ACHN (cell line): Measurements from ENCODE around the gene QKI.
A peak's percentile ranks its signal among the peaks of the same experiment; 100 is the strongest.

Experiments used
- DNase-seq: peaks from one replicate; pipeline ENCODE4 v3.0.0-alpha.2; 2015
- in situ Hi-C: cut with HindIII; loops from 2 replicates; pipeline ENCODE4 v1.10.0; 2017; ENCODE audit warnings: low sequenced_read_pairs, low pct_ligation_motif_present, low pct_unique_long_range_greater_than_20kb

QKI gene

GRCh38 chr6:163545370-163545769 is 130.9 kb downstream of the QKI start:
- in situ Hi-C loops: no loop called here
- DNase-seq: no peak

- in situ Hi-C loops: no loop called here
- no peak for DNase-seq
These were observed 132.8 kb downstream of the QKI start for GRCh38 chr6:163547287-163547686.

GRCh38 chr6:163548624-163549023 is 134.1 kb downstream of the QKI start:
- no peak for DNase-seq
- in situ Hi-C loops: no loop called here

- in situ Hi-C loops: no loop called here
These were observed 139.5 kb downstream of the QKI start for GRCh38 chr6:163554032-163554431.

GRCh38 chr6:163554663-163555062 is 140.1 kb downstream of the QKI start:
- DNase-seq: peak; percentile 68
- in situ Hi-C loops: no loop called here

More at GRCh38 chr6:163554032-163554431, 139.5 kb downstream of the QKI start:
- no peak for DNase-seq

GRCh38 chr6:163559661-163560060 is 145.1 kb downstream of the QKI start:
- DNase-seq: no peak
- in situ Hi-C loops: no loop called here

- in situ Hi-C loops: no loop called here
- no peak for DNase-seq
These were observed 148.8 kb downstream of the QKI start for GRCh38 chr6:163563318-163563717.

GRCh38 chr6:163564534-163564933 is 150.0 kb downstream of the QKI start:
- in situ Hi-C loops: no loop called here

GRCh38 chr6:163565140-163565539 is 150.6 kb downstream of the QKI start:
- DNase-seq: no peak
- in situ Hi-C loops: no loop called here

More at GRCh38 chr6:163564534-163564933, 150.0 kb downstream of the QKI start:
- no peak for DNase-seq

GRCh38 chr6:163566056-163566455 is 151.5 kb downstream of the QKI start:
- no peak for DNase-seq
- in situ Hi-C loops: no loop called here

- in situ Hi-C loops: no loop called here
- DNase-seq: no peak
These were observed 153.8 kb downstream of the QKI start for GRCh38 chr6:163568275-163568674.

- in situ Hi-C loops: no loop called here
- DNase-seq: no peak
These were observed 156.2 kb downstream of the QKI start for GRCh38 chr6:163570579-163571231.

- DNase-seq: no peak
These were observed 157.2 kb downstream of the QKI start for GRCh38 chr6:163571730-163572129.

GRCh38 chr6:163572612-163573011 is 158.1 kb downstream of the QKI start:
- in situ Hi-C loops: no loop called here
- DNase-seq: no peak

More at GRCh38 chr6:163571730-163572129, 157.2 kb downstream of the QKI start:
- in situ Hi-C loops: no loop called here

GRCh38 chr6:163573503-163574179 is 159.1 kb downstream of the QKI start:
- no peak for DNase-seq

GRCh38 chr6:163576114-163576513 is 161.6 kb downstream of the QKI start:
- in situ Hi-C loops: no loop called here
- no peak for DNase-seq

More at GRCh38 chr6:163573503-163574179, 159.1 kb downstream of the QKI start:
- in situ Hi-C loops: no loop called here

- no peak for DNase-seq
- in situ Hi-C loops: no loop called here
These were observed 162.9 kb downstream of the QKI start for GRCh38 chr6:163577404-163577803.

- in situ Hi-C loops: no loop called here
- DNase-seq: no peak
These were observed 164.8 kb downstream of the QKI start for GRCh38 chr6:163579111-163579879.

- DNase-seq: no peak
- in situ Hi-C loops: no loop called here
These were observed 165.4 kb downstream of the QKI start for GRCh38 chr6:163579880-163580295.
